CD4-positive, alpha-beta T cell treated with Interleukin-12 subunit alpha and Interleukin-12 subunit beta, for 1 hour (primary cell): ENCODE measurements around the gene KBTBD4.
"Not testable (repeated sequence)": the region's sequence is repeated elsewhere in the genome, so short reads cannot be mapped to it uniquely, and the experiment has no call there.

Experiments used
- DNase-seq: peaks from one replicate; pipeline ENCODE4 v3.0.0-alpha.2; 2020

The KBTBD4 gene

DNA sequence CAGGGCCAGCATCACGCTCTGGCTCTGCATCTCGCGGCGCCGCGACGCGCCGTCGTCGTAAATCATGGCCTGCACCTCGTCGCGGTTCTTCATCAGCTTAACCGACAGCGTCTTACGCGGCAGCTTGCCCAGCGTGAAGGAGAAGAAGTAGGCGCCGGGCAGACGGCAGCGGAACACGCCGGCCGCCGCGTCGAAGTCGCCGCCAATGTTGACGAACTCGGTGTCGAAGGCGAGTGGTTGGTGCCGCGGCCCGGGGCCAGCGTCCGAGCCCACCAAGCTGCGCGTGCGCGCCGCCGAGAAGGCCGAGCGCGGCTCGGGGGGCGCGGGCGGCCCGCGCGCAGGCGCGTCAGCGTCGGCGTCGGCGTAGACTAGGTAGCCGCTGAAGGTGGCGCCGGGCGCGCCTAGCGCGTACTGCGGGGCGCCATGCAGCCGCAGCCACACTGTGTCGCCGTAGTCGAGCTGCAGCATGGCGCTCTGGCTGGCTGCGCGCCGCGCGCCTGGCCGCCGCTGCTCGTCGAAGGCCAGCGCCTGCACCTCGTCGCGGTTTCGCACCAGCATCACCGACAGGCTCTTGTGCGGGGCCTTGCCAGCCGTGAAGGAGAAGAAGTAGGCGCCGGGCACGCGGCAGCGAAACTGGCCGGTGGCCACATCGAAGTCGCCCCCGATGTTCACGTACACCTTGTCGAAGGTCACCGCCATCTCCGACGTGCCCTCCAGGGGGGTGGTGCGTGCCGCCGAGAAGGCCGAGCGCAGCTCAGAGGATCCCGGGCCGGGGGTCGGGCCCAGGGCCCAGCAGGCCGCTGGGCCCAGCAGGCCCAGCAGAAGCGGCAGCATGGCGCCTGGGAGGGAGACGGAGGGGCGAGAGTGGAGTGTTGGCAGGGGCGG lies 11.4 kb upstream of the KBTBD4 start:
- no peak for DNase-seq

GRCh38 chr11:47589584-47589976 lies 10.8 kb upstream of the KBTBD4 start:
- no peak for DNase-seq

GRCh38 chr11:47589118-47589517 lies 10.3 kb upstream of the KBTBD4 start:
- no peak for DNase-seq

DNA sequence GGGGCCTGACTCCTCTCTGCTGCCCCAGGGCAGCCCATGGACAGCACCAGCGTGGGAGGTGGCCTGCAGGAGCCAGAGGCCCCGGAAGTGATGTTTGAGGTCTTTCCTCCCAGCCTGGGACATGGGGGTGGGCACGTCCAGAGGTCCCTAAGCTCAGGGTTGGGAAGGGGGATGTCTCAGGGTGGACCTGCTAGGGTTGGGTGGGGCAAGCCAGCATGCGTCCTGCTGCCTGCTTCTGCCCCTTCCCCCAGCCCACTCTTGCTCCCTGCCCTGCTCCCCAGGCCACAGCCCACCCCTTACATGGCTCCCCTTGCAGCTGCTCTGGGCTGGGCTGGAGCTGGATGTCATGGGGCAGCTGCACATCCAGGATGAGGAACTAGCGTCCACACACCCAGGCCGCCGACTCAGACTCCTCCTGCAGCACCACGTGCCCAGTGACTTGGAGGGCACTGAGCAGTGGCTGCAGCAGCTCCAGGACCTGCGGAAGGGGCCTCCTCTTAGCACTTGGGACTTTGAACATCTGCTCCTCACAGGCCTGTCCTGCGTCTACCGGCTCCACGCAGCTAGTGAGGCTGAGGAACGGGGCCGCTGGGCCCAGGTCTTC lies 9.1 kb upstream of the KBTBD4 start:
- no peak for DNase-seq

DNA sequence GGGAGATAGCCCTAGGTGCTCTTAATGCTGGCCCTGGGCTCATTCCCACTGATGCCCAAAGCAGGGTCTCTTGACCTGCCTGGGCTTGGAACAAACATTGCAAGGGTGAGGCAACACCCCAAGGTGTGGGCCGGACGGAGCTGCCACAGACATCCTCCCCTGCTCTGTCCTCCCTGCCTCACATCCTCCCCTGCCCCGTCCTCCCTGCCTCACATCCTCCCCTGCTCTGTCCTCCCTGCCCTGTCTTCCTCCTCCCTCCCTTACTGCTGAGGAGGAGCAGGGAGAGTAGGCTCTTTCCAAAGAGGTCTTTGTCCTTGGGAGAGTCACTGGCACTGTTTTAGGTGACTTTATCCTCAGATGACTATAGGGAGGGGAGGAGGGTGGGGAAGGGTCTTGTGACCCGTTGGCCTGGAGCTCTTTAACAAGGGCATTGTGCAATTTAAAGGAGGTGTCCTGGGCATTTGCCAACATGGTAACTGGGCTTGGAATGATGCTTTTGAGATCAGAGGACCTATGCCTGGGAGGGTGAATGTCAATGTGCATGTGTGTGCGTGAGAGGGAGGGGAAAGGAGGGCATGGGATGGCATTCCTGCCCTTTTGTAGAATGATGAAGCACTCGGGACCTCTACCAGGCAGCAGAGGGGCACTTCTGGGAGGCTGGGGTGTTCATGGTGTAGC lies 8.4 kb upstream of the KBTBD4 start:
- DNase-seq: no peak

DNA sequence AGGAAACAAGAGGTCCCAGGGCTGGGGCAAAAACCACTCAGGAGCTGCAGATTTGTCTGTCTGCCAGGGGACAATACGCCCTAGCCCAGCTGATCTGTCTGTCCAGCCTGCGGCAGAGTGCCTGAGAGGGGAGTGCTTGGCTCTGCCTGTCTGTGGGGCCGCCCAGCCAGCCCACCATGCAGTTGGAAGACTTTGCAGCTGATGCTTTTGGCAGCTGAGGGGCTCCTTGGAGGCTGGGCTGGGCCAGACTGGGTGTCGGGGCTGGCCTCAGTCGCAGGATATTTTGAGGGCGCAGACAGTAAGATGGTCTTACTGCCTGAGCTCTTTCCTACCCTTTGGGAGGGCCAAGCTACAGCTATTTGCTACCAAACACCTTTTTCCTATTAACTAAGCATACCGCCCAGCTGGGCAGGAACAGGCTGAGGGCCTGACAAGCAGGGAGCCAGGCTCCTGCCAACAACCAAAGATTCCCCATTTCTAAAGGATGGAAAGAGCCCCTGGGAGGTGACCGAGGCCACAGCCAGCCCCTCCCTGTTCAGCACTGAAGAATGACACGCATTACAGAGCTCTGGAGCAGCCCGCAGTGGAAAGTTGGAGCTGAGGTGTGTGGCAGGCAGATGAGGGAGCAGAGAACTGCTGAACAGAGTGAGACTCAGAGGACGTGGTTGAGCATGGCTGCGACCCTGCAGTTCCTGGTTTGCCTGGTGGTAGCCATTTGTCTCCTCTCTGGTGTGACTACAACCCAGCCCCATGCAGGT lies 7.5 kb upstream of the KBTBD4 start, which contains the start of gene FAM180B:
FAM180B (plus strand) TSS at position 581 of the 758 bp plus-strand sequence; CDS start at position 672, 91 bp downstream.
- no peak for DNase-seq

GRCh38 chr11:47583844-47584243 lies 5.1 kb upstream of the KBTBD4 start:
- DNase-seq: no peak

DNA sequence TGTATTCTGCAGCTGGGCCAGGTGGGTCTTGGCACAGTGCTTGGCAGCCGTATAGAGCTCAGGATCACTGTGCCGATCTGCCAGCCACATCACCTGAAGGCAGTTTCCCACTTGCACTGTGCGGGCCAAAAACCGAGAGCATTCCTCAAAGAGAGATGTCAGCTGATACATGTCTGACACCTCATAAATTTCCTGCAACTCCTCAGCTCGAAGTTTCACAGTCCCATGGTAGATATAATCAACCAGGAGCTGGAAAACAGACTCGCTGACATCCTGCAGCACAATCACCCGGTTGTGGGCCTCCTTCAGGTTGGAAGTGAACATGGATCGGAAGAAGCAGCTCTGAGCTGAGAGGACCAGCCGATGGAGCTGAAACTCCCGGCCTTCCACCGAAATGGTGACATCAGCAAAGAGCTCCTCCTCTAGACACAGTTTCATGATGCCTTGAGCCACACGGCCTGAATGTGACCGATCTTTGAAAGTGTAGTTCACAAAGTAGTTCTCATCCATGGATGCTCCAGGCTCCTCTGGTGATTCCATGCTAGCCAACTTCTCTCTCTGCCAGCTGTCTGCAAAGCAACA lies 1.2 kb downstream of the KBTBD4 start:
- DNase-seq: no peak

GRCh38 chr11:47573321-47573720 lies 5.4 kb downstream of the KBTBD4 start:
- no peak for DNase-seq

- DNase-seq: no peak
These were observed 6.0 kb downstream of the KBTBD4 start for GRCh38 chr11:47572715-47573255.

GRCh38 chr11:47571895-47572294 lies 6.9 kb downstream of the KBTBD4 start:
- DNase-seq: no peak

- DNase-seq: no peak
These were observed 7.4 kb downstream of the KBTBD4 start for GRCh38 chr11:47571357-47571729.

DNA sequence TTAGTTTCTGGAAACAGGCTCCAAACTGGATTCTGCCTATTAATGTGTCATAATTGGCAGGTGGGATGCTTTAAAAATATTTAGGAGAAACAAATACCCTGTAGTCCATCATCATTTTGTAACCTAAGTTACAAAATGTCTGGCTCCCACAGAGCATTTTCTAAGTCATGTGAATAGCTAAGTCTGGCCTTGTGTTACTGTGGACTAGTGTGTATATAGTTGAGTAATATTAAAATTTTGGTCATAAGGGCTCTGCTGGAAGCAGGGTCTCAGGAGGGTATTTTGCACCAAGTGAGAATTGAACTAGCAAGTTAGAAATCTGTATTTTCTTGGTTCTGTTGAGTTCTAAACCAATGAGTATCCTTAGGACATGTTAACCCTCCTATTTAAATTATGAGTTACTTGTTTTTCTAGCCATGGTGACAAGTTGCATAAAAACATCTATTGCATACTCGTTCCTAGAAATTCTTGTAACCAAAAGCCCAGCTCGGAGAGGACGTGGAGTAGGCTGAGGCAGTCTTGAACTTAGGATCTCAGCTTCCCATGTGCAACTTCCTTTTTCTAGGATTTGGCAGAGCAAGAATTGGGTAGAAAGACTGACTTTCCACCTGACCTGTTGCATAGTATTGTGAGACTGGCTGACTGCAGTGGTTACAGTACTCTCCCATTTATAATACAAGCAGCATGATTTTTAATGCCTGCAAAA lies 8.0 kb downstream of the KBTBD4 start:
- DNase-seq: no peak

GRCh38 chr11:47569646-47570045 lies 9.1 kb downstream of the KBTBD4 start:
- no peak for DNase-seq

GRCh38 chr11:47566149-47566698 lies 12.5 kb downstream of the KBTBD4 start:
- no peak for DNase-seq

DNA sequence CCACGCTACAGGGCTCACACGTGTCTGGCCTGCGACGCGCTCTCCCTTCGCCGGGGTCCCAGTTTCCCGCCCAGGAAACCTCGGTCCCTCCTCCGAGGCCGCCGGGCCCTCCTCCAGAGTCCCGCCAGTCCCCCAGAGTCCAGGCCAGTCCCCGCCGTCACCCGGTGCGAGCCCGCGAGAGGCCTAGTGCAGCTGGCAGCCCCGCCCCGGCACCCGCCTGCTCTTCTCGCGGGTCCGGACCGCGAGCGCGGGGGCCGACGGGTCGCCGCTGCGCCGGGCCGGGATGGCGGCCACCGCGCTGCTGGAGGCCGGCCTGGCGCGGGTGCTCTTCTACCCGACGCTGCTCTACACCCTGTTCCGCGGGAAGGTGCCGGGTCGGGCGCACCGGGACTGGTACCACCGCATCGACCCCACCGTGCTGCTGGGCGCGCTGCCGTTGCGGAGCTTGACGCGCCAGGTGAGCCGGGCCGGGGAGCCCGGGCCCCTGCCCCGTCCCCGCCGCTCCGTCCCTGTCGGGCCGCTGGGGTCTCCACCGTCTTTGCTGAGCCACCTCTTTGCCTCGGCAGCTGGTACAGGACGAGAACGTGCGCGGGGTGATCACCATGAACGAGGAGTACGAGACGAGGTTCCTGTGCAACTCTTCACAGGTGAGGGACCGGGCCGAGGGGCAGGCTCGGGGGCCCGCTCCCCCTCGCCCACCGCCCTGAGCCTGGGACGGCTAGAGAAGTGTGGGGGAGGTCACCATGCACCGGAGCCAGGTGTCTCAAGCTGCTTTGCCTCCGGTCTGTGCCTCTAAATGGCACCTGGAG lies 13.2 kb downstream of the KBTBD4 start, which contains the start of gene PTPMT1:
PTPMT1 (plus strand) TSS at position 260 of the 809 bp plus-strand sequence; CDS start at position 284, 24 bp downstream.
- DNase-seq: peak; percentile 69

GRCh38 chr11:47564933-47565339 lies 13.8 kb downstream of the KBTBD4 start:
- no peak for DNase-seq

- not testable (repeated sequence) for DNase-seq
These were observed 14.4 kb downstream of the KBTBD4 start for GRCh38 chr11:47564366-47564765.

DNA sequence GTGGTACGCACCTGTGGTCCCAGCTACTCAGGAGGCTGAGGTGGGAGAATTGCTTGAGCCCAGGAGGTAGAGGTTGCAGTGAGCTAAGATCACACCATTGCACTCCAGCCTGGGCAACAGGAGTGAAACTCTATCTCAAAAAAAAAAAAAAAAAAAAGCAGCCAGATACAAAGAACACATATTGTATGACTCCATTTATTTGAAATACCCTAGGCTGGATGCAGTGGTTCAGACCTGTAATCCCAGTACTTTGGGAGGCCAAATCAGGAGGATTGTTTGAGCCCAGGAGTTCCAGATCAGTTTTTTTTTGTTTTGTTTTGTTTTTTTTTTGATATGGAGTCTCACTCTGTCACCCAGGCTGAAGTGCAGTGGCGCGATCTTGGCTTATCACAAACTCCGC lies 16.4 kb downstream of the KBTBD4 start:
- not testable (repeated sequence) for DNase-seq

DNA sequence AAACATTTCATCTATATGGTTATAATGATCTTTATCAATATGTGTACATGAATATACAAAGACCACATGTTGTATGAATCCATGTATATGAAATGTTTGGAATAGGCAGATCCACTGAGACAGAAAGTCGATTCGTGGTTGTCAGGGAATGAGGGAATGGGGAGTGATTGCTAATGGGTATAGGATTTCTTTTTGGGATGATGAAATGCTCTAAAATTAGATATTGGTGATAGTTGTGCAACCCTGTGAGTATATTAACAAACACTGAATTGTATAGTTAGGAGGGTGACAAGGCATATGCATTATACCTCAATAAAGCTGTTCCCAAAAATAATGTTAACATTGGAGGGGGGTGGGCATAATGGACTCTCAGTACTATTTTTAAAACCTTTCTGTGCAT lies 18.3 kb downstream of the KBTBD4 start:
- DNase-seq: no peak
